Measurements from ENCODE around the gene PAGE2B. TPM values are rescaled to one million over a fixed set of nuclear protein-coding genes. Genes with fewer than 3 reads are reported as not detected.

Gene PAGE2B, protein sequence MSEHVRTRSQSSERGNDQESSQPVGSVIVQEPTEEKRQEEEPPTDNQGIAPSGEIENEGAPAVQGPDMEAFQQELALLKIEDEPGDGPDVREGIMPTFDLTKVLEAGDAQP
- total RNA-seq: not detected

DNA sequence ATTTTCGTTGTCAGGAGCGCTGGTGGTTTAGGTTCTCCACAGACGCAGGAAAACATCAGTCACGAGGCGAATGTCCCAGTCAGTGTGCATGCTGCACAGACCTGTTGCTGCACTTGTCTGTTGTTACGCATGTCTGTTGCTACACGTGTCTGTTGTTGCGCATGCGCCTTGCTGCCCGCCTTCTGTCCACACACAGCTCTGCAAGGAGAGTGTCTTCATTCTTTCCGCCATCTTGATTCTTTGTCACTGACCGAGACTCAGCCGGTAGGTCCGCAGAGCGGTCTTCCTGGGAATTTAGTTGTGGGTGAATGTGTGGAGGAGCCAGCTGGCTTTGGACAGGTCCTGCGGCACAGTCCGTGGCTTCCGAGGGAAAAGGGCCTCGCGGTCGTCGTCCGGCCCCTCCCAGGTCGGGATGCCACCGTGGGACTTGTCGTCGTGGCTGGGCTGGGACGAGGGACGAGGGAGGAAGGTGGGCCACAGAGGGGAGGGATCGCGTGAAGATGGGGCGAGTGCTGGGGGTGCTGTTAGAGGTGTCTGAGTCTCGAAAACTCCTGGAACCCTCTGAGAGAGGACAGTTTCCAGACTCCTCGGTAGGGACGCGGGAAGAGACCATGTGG is at the start of gene PAGE2B:
PAGE2B (plus strand) TSS at position 180 of the 617 bp plus-strand sequence. CDS start 1,012 bp downstream, outside the sequence.
- TF ChIP-seq POLR2AphosphoS5 (IDR thresholded peaks at IDR 0.05): no peak
- Histone ChIP-seq H3K36me3 (no peaks in the 10 kb centered on the region), H3K27me3 (peaks cover 0 to 15% of the 10 kb centered on the region in 2 donors), H3K4me1 (no peaks in the 10 kb centered on the region), H3K4me3 (no peak within 1 kb of the TSS), H3K9me3 (no peaks in the 10 kb centered on the region), H3K27ac (no peak within 1 kb of the TSS)
- DNase-seq (ENCODE audit: low spot score in 2 of 2): no peak
- intact Hi-C loops (cut with DNase I; ENCODE audit: low total_unique reads): no loop called here

DNA sequence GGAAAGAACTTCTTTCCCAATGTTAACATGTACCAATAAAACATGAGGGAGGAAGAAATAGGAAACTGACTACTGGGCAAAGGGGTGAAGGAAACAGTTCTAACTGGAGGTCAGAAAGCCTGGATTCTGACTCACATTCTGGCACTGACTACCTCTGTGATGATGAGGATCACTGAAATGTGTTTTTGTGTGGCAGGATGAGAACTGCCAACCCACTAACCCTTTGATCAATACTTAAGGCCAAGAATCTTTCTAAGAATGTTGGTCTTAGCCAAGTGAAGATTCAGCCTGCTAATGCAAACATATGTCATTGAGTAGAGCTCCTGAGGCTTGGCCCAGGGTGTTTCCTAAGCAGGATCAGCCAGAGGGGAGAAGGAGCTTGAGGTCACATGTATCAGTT is 48.7 kb upstream of the PAGE2B start:
- TF ChIP-seq POLR2AphosphoS5 (IDR thresholded peaks at IDR 0.05) (no peak), POLR2A (IDR thresholded peaks at IDR 0.05) (no peak)
- TF ChIP-seq, protein P1, sequence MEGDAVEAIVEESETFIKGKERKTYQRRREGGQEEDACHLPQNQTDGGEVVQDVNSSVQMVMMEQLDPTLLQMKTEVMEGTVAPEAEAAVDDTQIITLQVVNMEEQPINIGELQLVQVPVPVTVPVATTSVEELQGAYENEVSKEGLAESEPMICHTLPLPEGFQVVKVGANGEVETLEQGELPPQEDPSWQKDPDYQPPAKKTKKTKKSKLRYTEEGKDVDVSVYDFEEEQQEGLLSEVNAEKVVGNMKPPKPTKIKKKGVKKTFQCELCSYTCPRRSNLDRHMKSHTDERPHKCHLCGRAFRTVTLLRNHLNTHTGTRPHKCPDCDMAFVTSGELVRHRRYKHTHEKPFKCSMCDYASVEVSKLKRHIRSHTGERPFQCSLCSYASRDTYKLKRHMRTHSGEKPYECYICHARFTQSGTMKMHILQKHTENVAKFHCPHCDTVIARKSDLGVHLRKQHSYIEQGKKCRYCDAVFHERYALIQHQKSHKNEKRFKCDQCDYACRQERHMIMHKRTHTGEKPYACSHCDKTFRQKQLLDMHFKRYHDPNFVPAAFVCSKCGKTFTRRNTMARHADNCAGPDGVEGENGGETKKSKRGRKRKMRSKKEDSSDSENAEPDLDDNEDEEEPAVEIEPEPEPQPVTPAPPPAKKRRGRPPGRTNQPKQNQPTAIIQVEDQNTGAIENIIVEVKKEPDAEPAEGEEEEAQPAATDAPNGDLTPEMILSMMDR (IDR thresholded peaks at IDR 0.05): no peak
- H3K27me3 ChIP-seq: peaks cover 0 to 39% of the 10 kb centered on the region in 2 donors
- H3K36me3 ChIP-seq: no peaks in the 10 kb centered on the region
- no peaks in the 10 kb centered on the region for H3K4me1 ChIP-seq
- no peak overlapping the region for H3K4me3 ChIP-seq
- intact Hi-C loops (cut with DNase I; ENCODE audit: low total_unique reads): no loop called here
- DNase-seq (ENCODE audit: low spot score in 2 of 2): no peak
- no peaks in the 10 kb centered on the region for H3K9me3 ChIP-seq
- no peak overlapping the region for H3K27ac ChIP-seq

DNA sequence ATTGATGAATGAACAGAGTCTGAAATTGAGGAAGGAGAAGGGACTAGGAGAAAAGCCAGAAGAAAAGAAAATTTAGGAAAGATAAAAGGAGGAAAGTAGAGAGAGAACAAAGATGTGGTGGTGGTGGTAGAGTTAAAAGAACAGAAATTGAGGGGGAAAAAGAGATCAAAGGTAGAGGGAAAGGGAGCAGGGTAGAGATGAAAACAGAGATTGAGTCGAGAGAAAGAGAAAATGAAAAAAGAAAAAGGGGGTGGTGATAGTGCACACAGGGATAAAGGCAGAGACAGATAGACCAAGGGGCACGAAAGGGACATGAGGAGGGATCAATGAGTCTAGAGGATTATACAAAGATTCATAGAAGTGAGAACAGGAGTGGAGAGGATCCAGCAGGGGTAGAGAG is 48.0 kb upstream of the PAGE2B start:
- H3K4me3 ChIP-seq: no peak overlapping the region
- TF ChIP-seq POLR2A (IDR thresholded peaks at IDR 0.05): no peak
- no peak for TF ChIP-seq POLR2AphosphoS5 (IDR thresholded peaks at IDR 0.05)
- TF ChIP-seq, protein P1 (IDR thresholded peaks at IDR 0.05): no peak
- no peak for DNase-seq (ENCODE audit: low spot score in 2 of 2)
- no peaks in the 10 kb centered on the region for H3K36me3 ChIP-seq
- H3K4me1 ChIP-seq: no peaks in the 10 kb centered on the region
- intact Hi-C loops (cut with DNase I; ENCODE audit: low total_unique reads): no loop called here
- no peak overlapping the region for H3K27ac ChIP-seq
- no peaks in the 10 kb centered on the region for H3K9me3 ChIP-seq
- peaks cover 0 to 40% of the 10 kb centered on the region in 2 donors for H3K27me3 ChIP-seq

DNA sequence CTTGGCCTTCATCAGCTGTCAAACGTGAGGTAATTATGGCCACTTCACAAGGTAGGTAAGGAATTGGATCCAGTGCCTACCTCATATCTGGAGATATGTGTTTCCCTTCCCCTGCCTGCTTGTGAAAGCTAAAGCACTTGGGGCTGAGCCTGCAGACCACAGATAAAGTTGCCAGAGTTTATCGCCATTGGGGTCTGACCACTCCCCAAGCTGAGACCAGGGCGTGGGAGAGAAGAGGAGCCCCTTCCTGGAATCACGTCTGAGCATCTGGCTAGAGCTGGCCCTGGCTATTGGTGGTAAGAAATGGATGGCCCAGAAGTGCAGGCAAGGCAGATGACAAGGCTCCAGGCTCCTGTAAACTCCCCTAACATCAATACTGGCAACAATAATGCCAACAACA is 46.8 kb upstream of the PAGE2B start:
- no peaks in the 10 kb centered on the region for H3K36me3 ChIP-seq
- H3K4me3 ChIP-seq: no peak overlapping the region
- no peak for DNase-seq (ENCODE audit: low spot score in 2 of 2)
- peaks cover 0 to 46% of the 10 kb centered on the region in 2 donors for H3K27me3 ChIP-seq
- H3K27ac ChIP-seq: no peak overlapping the region
- H3K4me1 ChIP-seq: no peaks in the 10 kb centered on the region
- intact Hi-C loops (cut with DNase I; ENCODE audit: low total_unique reads): no loop called here
- TF ChIP-seq, protein P1 (IDR thresholded peaks at IDR 0.05): no peak
- TF ChIP-seq POLR2AphosphoS5 (IDR thresholded peaks at IDR 0.05) (no peak), POLR2A (IDR thresholded peaks at IDR 0.05) (no peak)
- H3K9me3 ChIP-seq: no peaks in the 10 kb centered on the region

DNA sequence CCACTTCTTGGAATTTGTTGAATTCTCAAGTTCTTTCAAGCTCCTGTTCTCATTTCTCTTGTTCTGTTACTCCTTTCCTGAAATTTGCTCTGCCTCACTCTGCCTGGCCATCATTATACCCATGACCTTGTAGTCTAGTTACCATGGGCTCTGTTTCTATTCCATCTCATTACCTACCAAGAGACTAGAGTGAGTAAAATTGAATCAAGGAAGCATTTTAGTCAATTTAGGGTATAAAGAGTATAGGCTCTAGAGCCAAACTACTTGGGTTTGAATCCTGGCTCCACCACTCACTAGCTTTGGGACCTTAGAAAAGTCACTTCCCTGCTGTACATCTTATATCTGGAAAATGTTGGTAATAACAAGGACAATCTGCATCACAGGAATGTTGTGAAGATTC is 46.2 kb upstream of the PAGE2B start:
- no peak for DNase-seq (ENCODE audit: low spot score in 2 of 2)
- no peaks in the 10 kb centered on the region for H3K4me1 ChIP-seq
- no peak overlapping the region for H3K27ac ChIP-seq
- H3K4me3 ChIP-seq: no peak overlapping the region
- TF ChIP-seq, protein P1 (IDR thresholded peaks at IDR 0.05): no peak
- TF ChIP-seq POLR2A (IDR thresholded peaks at IDR 0.05): no peak
- TF ChIP-seq POLR2AphosphoS5 (IDR thresholded peaks at IDR 0.05): no peak
- H3K36me3 ChIP-seq: no peaks in the 10 kb centered on the region
- H3K9me3 ChIP-seq: no peaks in the 10 kb centered on the region
- peaks cover 0 to 49% of the 10 kb centered on the region in 2 donors for H3K27me3 ChIP-seq
- intact Hi-C loops (cut with DNase I; ENCODE audit: low total_unique reads): no loop called here
